ACC112 (cell line): Measurements from ENCODE around the gene TNS1.

Source experiments
- H2AFZ ChIP-seq: fragments of 200-600 bp; sonication (generic); one replicate; pipeline ENCODE4 v1.6.0; 2017; ENCODE audit warnings: antibody characterized with exemption, low read length; ENCODE audit not compliant: unreplicated experiment
- H3K27ac ChIP-seq: fragments of 200-600 bp; sonication (generic); 2 replicates; pipeline ENCODE4 v1.5.1; 2014; ENCODE audit warnings: low read depth, mild to moderate bottlenecking, antibody characterized with exemption, low read length, moderate library complexity
- H3K27me3 ChIP-seq: fragments of 200-600 bp; sonication (generic); 2 replicates; pipeline ENCODE4 v1.6.1; 2014; ENCODE audit warnings: mild to moderate bottlenecking, antibody characterized with exemption, low read length, moderate library complexity, mixed read lengths; ENCODE audit not compliant: insufficient read depth
- H3K36me3 ChIP-seq: fragments of 200-600 bp; sonication (generic); 2 replicates; pipeline ENCODE4 v1.6.1; 2016; ENCODE audit warnings: mild to moderate bottlenecking, antibody characterized with exemption, low read length, moderate library complexity, mixed read lengths; ENCODE audit not compliant: insufficient read depth
- H3K4me1 ChIP-seq: fragments of 200-600 bp; sonication (generic); one replicate; pipeline ENCODE4 v1.6.1; 2016; ENCODE audit warnings: low read length, mixed read lengths; ENCODE audit not compliant: insufficient read depth, unreplicated experiment, control insufficient read depth
- H3K4me3 ChIP-seq: fragments of 200-600 bp; sonication (generic); 2 replicates; pipeline ENCODE4 v1.5.1; 2014; ENCODE audit warnings: mild to moderate bottlenecking, low read depth, low read length
- H3K79me2 ChIP-seq: fragments of 200-600 bp; sonication (generic); one replicate; pipeline ENCODE4 v1.6.0; 2016; ENCODE audit warnings: low read length; ENCODE audit not compliant: control insufficient read depth, unreplicated experiment, insufficient read depth

The TNS1 gene

GRCh38 chr2:217948351-217948791, 54.4 kb downstream of the TNS1 start:
- no peaks in the 10 kb centered on the region for H3K27me3 ChIP-seq
- no peaks in the 10 kb centered on the region for H3K36me3 ChIP-seq
- peaks cover 40% of the 10 kb centered on the region for H3K4me1 ChIP-seq
- H2AFZ ChIP-seq, result no peak overlapping the region
- H3K79me2 ChIP-seq, result peaks cover 26% of the 10 kb centered on the region
- no peak overlapping the region for H3K27ac ChIP-seq
- H3K4me3 ChIP-seq, result no peak overlapping the region

GRCh38 chr2:217947383-217948350, 55.1 kb downstream of the TNS1 start:
- Histone ChIP-seq H3K36me3 (no peaks in the 10 kb centered on the region), H3K4me1 (peaks cover 42% of the 10 kb centered on the region), H3K27me3 (no peaks in the 10 kb centered on the region), H3K27ac (no peak overlapping the region), H3K4me3 (no peak overlapping the region), H2AFZ (no peak overlapping the region), H3K79me2 (peaks cover 33% of the 10 kb centered on the region)

- Histone ChIP-seq H3K79me2 (peaks cover 49% of the 10 kb centered on the region), H3K27me3 (no peaks in the 10 kb centered on the region), H3K4me3 (no peak overlapping the region), H3K4me1 (peaks cover 50% of the 10 kb centered on the region), H3K36me3 (no peaks in the 10 kb centered on the region), H2AFZ (no peak overlapping the region), H3K27ac (no peak overlapping the region)
Observed at GRCh38 chr2:217946051-217946450, 56.7 kb downstream of the TNS1 start.

GRCh38 chr2:217945530-217945929, 57.3 kb downstream of the TNS1 start:
- H3K27me3 ChIP-seq, result no peaks in the 10 kb centered on the region
- H3K4me1 ChIP-seq, result peaks cover 50% of the 10 kb centered on the region
- H3K79me2 ChIP-seq, result peaks cover 54% of the 10 kb centered on the region
- H3K4me3 ChIP-seq, result no peak overlapping the region
- no peaks in the 10 kb centered on the region for H3K36me3 ChIP-seq
- no peak overlapping the region for H3K27ac ChIP-seq
- H2AFZ ChIP-seq, result no peak overlapping the region

- Histone ChIP-seq H3K79me2 (peaks cover 58% of the 10 kb centered on the region), H3K4me3 (no peak overlapping the region), H3K4me1 (peaks cover 44% of the 10 kb centered on the region), H2AFZ (no peak overlapping the region), H3K27me3 (no peaks in the 10 kb centered on the region), H3K36me3 (no peaks in the 10 kb centered on the region), H3K27ac (no peak overlapping the region)
Observed at GRCh38 chr2:217944923-217945322, 57.9 kb downstream of the TNS1 start.

- Histone ChIP-seq H3K27ac (no peak overlapping the region), H2AFZ (no peak overlapping the region), H3K4me1 (peaks cover 39% of the 10 kb centered on the region), H3K27me3 (no peaks in the 10 kb centered on the region), H3K79me2 (peaks cover 59% of the 10 kb centered on the region), H3K36me3 (no peaks in the 10 kb centered on the region), H3K4me3 (peak overlapping the region; percentile 84)
Observed at GRCh38 chr2:217944366-217944765, 58.4 kb downstream of the TNS1 start.

- H3K4me3 ChIP-seq, result peak overlapping the region; percentile 84
Observed at GRCh38 chr2:217943446-217944321, 59.1 kb downstream of the TNS1 start.

GRCh38 chr2:217942731-217943335, 60.0 kb downstream of the TNS1 start:
- H3K4me3 ChIP-seq, result peak overlapping the region; percentile 84

More at GRCh38 chr2:217943446-217944321, 59.1 kb downstream of the TNS1 start:
- Histone ChIP-seq H2AFZ (no peak overlapping the region), H3K27ac (peak overlapping the region; percentile 33; the same call in 1 of the 2 replicates), H3K27me3 (no peaks in the 10 kb centered on the region), H3K36me3 (no peaks in the 10 kb centered on the region), H3K4me1 (peaks cover 37% of the 10 kb centered on the region), H3K79me2 (peaks cover 58% of the 10 kb centered on the region)

GRCh38 chr2:217941886-217942728, 60.7 kb downstream of the TNS1 start:
- Histone ChIP-seq H3K27me3 (no peaks in the 10 kb centered on the region), H3K79me2 (peaks cover 66% of the 10 kb centered on the region), H3K36me3 (no peaks in the 10 kb centered on the region), H3K4me3 (peak overlapping the region; percentile 84), H2AFZ (no peak overlapping the region), H3K27ac (no peak overlapping the region), H3K4me1 (peaks cover 53% of the 10 kb centered on the region)

More at GRCh38 chr2:217942731-217943335, 60.0 kb downstream of the TNS1 start:
- H3K27me3 ChIP-seq, result no peaks in the 10 kb centered on the region
- H2AFZ ChIP-seq, result no peak overlapping the region
- no peaks in the 10 kb centered on the region for H3K36me3 ChIP-seq
- peaks cover 64% of the 10 kb centered on the region for H3K79me2 ChIP-seq
- H3K4me1 ChIP-seq, result peaks cover 46% of the 10 kb centered on the region
- 0 out of 2 replicates have a peak overlapping the region, but pooled peaks have one; percentile 33 for H3K27ac ChIP-seq
